ENCODE data around the gene PRLHR.

The PRLHR gene

GRCh38 chr10:118580702-118581101 lies 14.7 kb downstream of the PRLHR start:
- Histone ChIP-seq H3K36me3 (replicated peaks; ENCODE audit: low read depth, low read length) (no peaks in the 10 kb centered on the region), H3K4me2 (ENCODE audit: low read length) (no peak overlapping the region), H3K27me3 (ENCODE audit: low read depth, low read length) (0 out of 2 replicates have a peak, but pooled peaks cover 4% of the 10 kb centered on the region), H3K9ac (ENCODE audit: low read length) (no peak overlapping the region), H3K4me3 (ENCODE audit: low read length) (no peak overlapping the region), H3K9me3 (ENCODE audit: insufficient read depth, low read length) (no peaks in the 10 kb centered on the region), H2AFZ (ENCODE audit: low read depth, low read length) (no peak overlapping the region), H3K4me1 (ENCODE audit: low read length) (no peaks in the 10 kb centered on the region), H3K79me2 (ENCODE audit: low read length) (no peaks in the 10 kb centered on the region), H4K20me1 (ENCODE audit: insufficient read depth, low read length) (no peaks in the 10 kb centered on the region), H3K27ac (ENCODE audit: low read length) (no peak overlapping the region)
- no peak for TF ChIP-seq EZH2phosphoT487 (IDR thresholded peaks at IDR 0.05; ENCODE audit: low read depth)
- TF ChIP-seq, protein P1, sequence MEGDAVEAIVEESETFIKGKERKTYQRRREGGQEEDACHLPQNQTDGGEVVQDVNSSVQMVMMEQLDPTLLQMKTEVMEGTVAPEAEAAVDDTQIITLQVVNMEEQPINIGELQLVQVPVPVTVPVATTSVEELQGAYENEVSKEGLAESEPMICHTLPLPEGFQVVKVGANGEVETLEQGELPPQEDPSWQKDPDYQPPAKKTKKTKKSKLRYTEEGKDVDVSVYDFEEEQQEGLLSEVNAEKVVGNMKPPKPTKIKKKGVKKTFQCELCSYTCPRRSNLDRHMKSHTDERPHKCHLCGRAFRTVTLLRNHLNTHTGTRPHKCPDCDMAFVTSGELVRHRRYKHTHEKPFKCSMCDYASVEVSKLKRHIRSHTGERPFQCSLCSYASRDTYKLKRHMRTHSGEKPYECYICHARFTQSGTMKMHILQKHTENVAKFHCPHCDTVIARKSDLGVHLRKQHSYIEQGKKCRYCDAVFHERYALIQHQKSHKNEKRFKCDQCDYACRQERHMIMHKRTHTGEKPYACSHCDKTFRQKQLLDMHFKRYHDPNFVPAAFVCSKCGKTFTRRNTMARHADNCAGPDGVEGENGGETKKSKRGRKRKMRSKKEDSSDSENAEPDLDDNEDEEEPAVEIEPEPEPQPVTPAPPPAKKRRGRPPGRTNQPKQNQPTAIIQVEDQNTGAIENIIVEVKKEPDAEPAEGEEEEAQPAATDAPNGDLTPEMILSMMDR (IDR thresholded peaks at IDR 0.05; ENCODE audit: low read depth, low read length) = no peak

DNA sequence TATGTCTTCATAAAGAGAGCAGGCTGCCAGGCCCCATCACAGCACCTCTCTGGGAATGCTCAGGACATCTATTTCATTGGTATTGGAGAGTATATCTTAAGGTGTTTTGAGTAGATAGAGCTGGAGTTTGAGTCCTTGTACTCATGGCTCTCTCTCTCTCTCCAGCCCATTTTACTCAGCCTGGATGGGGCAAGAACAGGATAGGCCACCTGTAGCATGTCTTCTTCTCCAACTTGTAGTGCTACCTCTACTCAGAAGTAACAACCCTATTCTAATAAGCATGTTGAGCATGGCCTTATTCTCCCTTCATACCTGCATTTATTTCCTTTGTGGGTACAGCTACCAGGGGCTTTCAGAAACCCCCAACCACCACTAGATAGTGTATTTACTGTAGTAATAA lies 21.9 kb downstream of the PRLHR start:
- no peak for TF ChIP-seq EZH2phosphoT487 (IDR thresholded peaks at IDR 0.05; ENCODE audit: low read depth)
- TF ChIP-seq, protein P1 (IDR thresholded peaks at IDR 0.05; ENCODE audit: low read depth, low read length) = no peak
- H3K4me3 ChIP-seq (ENCODE audit: low read length) = no peak overlapping the region
- no peak overlapping the region for H3K27ac ChIP-seq (ENCODE audit: low read length)
- no peaks in the 10 kb centered on the region for H4K20me1 ChIP-seq (ENCODE audit: insufficient read depth, low read length)
- H3K27me3 ChIP-seq (ENCODE audit: low read depth, low read length) = 0 out of 2 replicates have a peak, but pooled peaks cover 9% of the 10 kb centered on the region
- no peaks in the 10 kb centered on the region for H3K9me3 ChIP-seq (ENCODE audit: insufficient read depth, low read length)
- no peak overlapping the region for H2AFZ ChIP-seq (ENCODE audit: low read depth, low read length)
- H3K79me2 ChIP-seq (ENCODE audit: low read length) = no peaks in the 10 kb centered on the region
- 0 out of 2 replicates have a peak, but pooled peaks cover 1% of the 10 kb centered on the region for H3K4me1 ChIP-seq (ENCODE audit: low read length)
- H3K36me3 ChIP-seq (replicated peaks; ENCODE audit: low read depth, low read length) = no peaks in the 10 kb centered on the region
- H3K4me2 ChIP-seq (ENCODE audit: low read length) = no peak overlapping the region
- H3K9ac ChIP-seq (ENCODE audit: low read length) = no peak overlapping the region

GRCh38 chr10:118572256-118573041 lies 23.0 kb downstream of the PRLHR start:
- TF ChIP-seq, protein P1 (IDR thresholded peaks at IDR 0.05; ENCODE audit: low read depth, low read length) = no peak
- no peak for TF ChIP-seq EZH2phosphoT487 (IDR thresholded peaks at IDR 0.05; ENCODE audit: low read depth)
- H3K27me3 ChIP-seq (ENCODE audit: low read depth, low read length) = 0 out of 2 replicates have a peak, but pooled peaks cover 9% of the 10 kb centered on the region
- no peak overlapping the region for H3K4me3 ChIP-seq (ENCODE audit: low read length)
- 0 out of 2 replicates have a peak, but pooled peaks cover 3% of the 10 kb centered on the region for H3K4me1 ChIP-seq (ENCODE audit: low read length)
- no peak overlapping the region for H3K27ac ChIP-seq (ENCODE audit: low read length)
- H3K79me2 ChIP-seq (ENCODE audit: low read length) = no peaks in the 10 kb centered on the region
- H3K9ac ChIP-seq (ENCODE audit: low read length) = no peak overlapping the region
- no peaks in the 10 kb centered on the region for H3K36me3 ChIP-seq (replicated peaks; ENCODE audit: low read depth, low read length)
- H3K4me2 ChIP-seq (ENCODE audit: low read length) = no peak overlapping the region
- no peaks in the 10 kb centered on the region for H4K20me1 ChIP-seq (ENCODE audit: insufficient read depth, low read length)
- no peaks in the 10 kb centered on the region for H3K9me3 ChIP-seq (ENCODE audit: insufficient read depth, low read length)
- H2AFZ ChIP-seq (ENCODE audit: low read depth, low read length) = no peak overlapping the region

- Histone ChIP-seq H3K4me1 (ENCODE audit: low read length) (0 out of 2 replicates have a peak, but pooled peaks cover 3% of the 10 kb centered on the region), H4K20me1 (ENCODE audit: insufficient read depth, low read length) (no peaks in the 10 kb centered on the region), H3K36me3 (replicated peaks; ENCODE audit: low read depth, low read length) (no peaks in the 10 kb centered on the region), H3K27me3 (ENCODE audit: low read depth, low read length) (0 out of 2 replicates have a peak, but pooled peaks cover 9% of the 10 kb centered on the region), H2AFZ (ENCODE audit: low read depth, low read length) (no peak overlapping the region), H3K9ac (ENCODE audit: low read length) (no peak overlapping the region), H3K79me2 (ENCODE audit: low read length) (no peaks in the 10 kb centered on the region), H3K4me2 (ENCODE audit: low read length) (no peak overlapping the region), H3K27ac (ENCODE audit: low read length) (no peak overlapping the region), H3K4me3 (ENCODE audit: low read length) (no peak overlapping the region), H3K9me3 (ENCODE audit: insufficient read depth, low read length) (no peaks in the 10 kb centered on the region)
- TF ChIP-seq, protein P1 (IDR thresholded peaks at IDR 0.05; ENCODE audit: low read depth, low read length) = no peak
- no peak for TF ChIP-seq EZH2phosphoT487 (IDR thresholded peaks at IDR 0.05; ENCODE audit: low read depth)
Measured at GRCh38 chr10:118571123-118571522, 24.3 kb downstream of the PRLHR start.
